Loucy (cell line): ENCODE data around the gene TBXT.

Experiments used
- CTCF ChIP-seq: fragments of 200-600 bp; sonication (generic); conservative IDR thresholded peaks from 2 replicates; pipeline ENCODE4 v1.5.1; 2014; ENCODE audit warnings: mild to moderate bottlenecking, antibody characterized with exemption, low read length
- EZH2phosphoT487 ChIP-seq: fragments of 200-600 bp; IDR thresholded peaks from 2 replicates; pipeline ENCODE4 v1.6.1; 2018; ENCODE audit warnings: antibody characterized with exemption, mild to moderate bottlenecking, moderate library complexity, borderline replicate concordance

GRCh38 chr6:166173281-166173951, 5.8 kb upstream of the TBXT start:
- TF ChIP-seq CTCF (peak; percentile 40), EZH2phosphoT487 (0 out of 2 replicates have a peak, but pooled peaks have one; percentile 34)
